CD4-positive, alpha-beta T cell treated with Interleukin-21 for 1 hour (primary cell): ENCODE data around the gene FBXO30.

Experiments used
- DNase-seq: peaks from one replicate; pipeline ENCODE4 v3.0.0-alpha.2; 2020

The FBXO30 gene

GRCh38 chr6:145744619-145745018 lies 70.0 kb downstream of the FBXO30 start:
- DNase-seq: no peak
